ENCODE results near the gene MNAT1.

- TF ChIP-seq MAX (IDR thresholded peaks at IDR 0.05) (no peak), CTCF (IDR thresholded peaks at IDR 0.05) (no peak), POLR2A (IDR thresholded peaks at IDR 0.05; ENCODE audit: low read length) (no peak), EP300 (IDR thresholded peaks at IDR 0.05) (no peak), BHLHE40 (IDR thresholded peaks at IDR 0.05; ENCODE audit: low read depth, low read length) (no peak), SREBF2 (IDR thresholded peaks at IDR 0.05) (no peak), JUNB (IDR thresholded peaks at IDR 0.05) (no peak)
These were observed 191.4 kb downstream of the MNAT1 start for GRCh38 chr14:60926002-60926401.

Measured in A549 (cell line).